Activated T-helper 2 cell treated with anti-CD3 and anti-CD28 coated beads, Interferon-gamma antibody, Interleukin-2, Interleukin-4, amounts not matched to agents 10 μg/mL and 5 μg/mL and 100 μg/mL, durations not matched to agents 14 hours and 24 hours and 36 hours (primary cell): Measurements from ENCODE around the gene GSX2. TPM values are rescaled to one million over a fixed set of nuclear protein-coding genes. Genes with fewer than 3 reads are reported as not detected.
"Not testable (repeated sequence)": the region's sequence is repeated elsewhere in the genome, so short reads cannot be mapped to it uniquely, and the experiment has no call there.

Experiments
- DNase-seq: peaks from one replicate; pipeline ENCODE4 v3.0.0; 2021; ENCODE audit warnings: low spot score
- H3K27ac Mint-ChIP-seq: one replicate; pipeline ENCODE4 v1.8.0; 2021; ENCODE audit warnings: mixed read lengths
- H3K27me3 Mint-ChIP-seq: one replicate; pipeline ENCODE4 v1.8.0; 2021; ENCODE audit warnings: low read depth, mixed read lengths
- H3K36me3 Mint-ChIP-seq: one replicate; pipeline ENCODE4 v1.8.0; 2021; ENCODE audit warnings: low read depth, mixed read lengths
- H3K4me1 Mint-ChIP-seq: one replicate; pipeline ENCODE4 v1.8.0; 2021; ENCODE audit warnings: low read depth, mixed read lengths
- H3K4me3 Mint-ChIP-seq: one replicate; pipeline ENCODE4 v1.8.0; 2021; ENCODE audit warnings: low read depth, mild to moderate bottlenecking, moderate library complexity, mixed read lengths
- H3K9me3 Mint-ChIP-seq: one replicate; pipeline ENCODE4 v1.8.0; 2021; ENCODE audit warnings: mixed read lengths
- intact Hi-C: fragments of 100-400 bp; cut with micrococcal nuclease; formaldehyde crosslinking; loops from one replicate; pipeline ENCODE4 v1.15.1; 2023
- total RNA-seq: library from RNA; stranded (reverse); gene quantifications from 2 replicates; pipeline ENCODE4 v1.2.3, GENCODE V29; 2022

The GSX2 gene
- not detected in 2 replicates for total RNA-seq

DNA sequence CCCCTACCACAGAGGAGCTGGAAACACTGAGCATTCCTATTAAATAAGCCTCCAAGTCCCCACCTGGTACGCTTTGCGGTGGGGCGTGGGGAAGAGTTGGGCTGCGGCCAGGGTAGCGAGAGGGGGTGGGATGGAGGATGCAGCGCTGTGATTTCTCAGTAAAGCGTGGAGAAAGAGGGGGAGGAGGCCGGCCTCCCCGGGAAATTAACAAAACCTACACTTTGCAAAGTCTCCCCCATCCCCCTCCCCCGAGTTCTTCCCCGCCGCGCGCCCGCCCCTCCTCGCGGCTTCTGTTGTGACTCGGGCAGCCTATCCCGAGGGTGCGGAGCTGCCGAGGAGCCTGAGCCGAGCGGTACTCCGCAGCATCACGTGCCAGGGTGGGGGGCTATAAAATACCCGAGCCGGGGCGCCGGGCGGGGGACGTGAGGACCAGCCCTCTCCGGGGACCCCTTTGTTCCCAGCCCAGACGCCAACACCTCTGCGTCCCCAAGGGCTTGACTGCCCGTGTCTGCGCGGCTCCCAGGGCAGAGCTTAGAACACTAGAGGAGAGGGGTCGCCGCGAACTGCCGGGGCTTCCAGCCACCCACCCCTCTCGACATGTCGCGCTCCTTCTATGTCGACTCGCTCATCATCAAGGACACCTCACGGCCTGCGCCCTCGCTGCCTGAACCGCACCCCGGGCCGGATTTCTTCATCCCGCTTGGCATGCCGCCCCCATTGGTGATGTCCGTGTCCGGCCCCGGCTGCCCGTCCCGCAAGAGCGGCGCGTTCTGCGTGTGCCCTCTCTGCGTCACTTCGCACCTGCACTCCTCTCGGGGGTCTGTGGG is at the start of gene GSX2:
TSS of gene GSX2 (plus strand) at position 416 of the 827 bp plus-strand sequence. CDS start at position 598, 182 bp downstream.
- DNase-seq: no peak
- Mint-ChIP-seq H3K27ac (no peak within 1 kb of the TSS), H3K27me3 (peaks cover 90% of the 10 kb centered on the region), H3K36me3 (no peaks in the 10 kb centered on the region), H3K4me1 (peaks cover 26% of the 10 kb centered on the region), H3K9me3 (no peaks in the 10 kb centered on the region), H3K4me3 (no peak within 1 kb of the TSS)
- intact Hi-C loops: loop anchor here (2.0 kb wide), 1 partner anchor 191 kb away; no protein-coding TSS in a partner anchor

DNA sequence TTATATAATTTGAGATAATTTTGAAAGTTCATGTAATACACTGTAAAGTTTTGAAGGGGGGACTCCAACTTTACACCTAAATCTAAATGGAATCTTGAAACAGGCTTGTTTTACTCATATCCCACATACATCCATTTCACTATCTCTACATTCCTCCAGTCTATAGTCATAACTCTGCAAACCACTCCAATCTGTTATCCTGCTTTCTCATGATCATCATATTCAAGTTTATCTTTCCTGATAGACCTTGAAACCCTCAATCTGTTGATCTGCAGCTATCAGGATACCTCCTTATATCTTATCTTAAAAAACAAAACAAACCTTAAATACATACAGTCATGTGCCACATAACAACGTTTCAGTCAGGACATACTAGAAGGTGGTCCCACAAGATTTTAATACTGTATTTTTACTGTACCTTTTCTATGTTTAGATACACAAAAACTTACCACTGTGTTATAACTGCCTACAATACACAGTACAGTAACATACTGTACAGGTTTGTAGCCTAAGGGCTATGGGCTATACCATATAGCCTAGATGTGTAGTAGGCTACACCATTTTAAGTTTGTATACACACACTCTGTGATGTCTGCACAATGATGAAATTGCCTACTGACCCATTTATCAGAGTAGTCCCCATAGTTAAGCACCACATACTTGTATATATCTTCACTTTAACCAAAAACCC is 49.6 kb upstream of the GSX2 start:
- Mint-ChIP-seq H3K4me3 (no peak overlapping the region), H3K9me3 (no peaks in the 10 kb centered on the region), H3K36me3 (peaks cover 34% of the 10 kb centered on the region), H3K27ac (no peak overlapping the region), H3K4me1 (peaks cover 12% of the 10 kb centered on the region), H3K27me3 (no peaks in the 10 kb centered on the region)
- intact Hi-C loops: no loop called here
- DNase-seq: no peak

DNA sequence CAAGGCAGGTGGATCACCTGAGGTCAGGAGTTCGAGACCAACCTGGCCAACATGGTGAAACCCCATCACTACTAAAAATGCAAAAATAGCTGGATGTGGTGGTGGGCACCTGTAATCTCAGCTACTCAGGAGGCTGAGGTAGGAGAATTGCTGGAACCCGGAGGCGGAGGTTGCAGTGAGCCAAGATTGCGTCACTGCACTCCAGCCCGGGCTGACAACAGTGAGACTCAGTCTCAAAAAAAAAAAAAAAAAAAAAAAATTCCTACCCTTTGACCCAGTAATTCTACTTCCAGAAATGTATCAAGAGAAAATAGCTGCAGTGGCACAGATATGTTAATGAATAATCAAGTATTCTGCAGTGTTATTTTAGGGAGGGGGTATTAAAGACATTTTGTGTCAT is 46.6 kb upstream of the GSX2 start:
- intact Hi-C loops: not testable (repeated sequence)
- Mint-ChIP-seq H3K36me3 (peaks cover 27% of the 10 kb centered on the region), H3K4me1 (peaks cover 37% of the 10 kb centered on the region)

DNA sequence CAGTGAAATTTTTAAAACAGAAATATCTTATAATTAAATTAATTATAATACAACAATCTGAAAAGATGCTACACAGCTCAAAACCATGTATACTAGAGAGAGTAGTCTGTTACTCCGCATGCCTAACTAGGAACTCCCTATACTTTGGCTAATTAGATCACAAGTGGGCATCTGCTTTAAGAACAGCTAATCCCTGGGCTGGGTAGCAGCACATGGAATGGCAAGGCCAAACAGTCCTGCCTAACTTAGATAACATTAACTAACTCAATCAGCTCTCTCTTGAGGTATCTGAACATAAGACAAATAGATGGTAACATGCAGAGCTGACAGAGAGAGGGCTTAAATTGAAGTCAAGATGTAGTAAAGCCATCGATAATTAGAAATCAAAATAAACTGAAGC is 45.5 kb upstream of the GSX2 start:
- Mint-ChIP-seq H3K4me1 (peaks cover 38% of the 10 kb centered on the region), H3K27me3 (no peaks in the 10 kb centered on the region), H3K9me3 (no peaks in the 10 kb centered on the region), H3K27ac (no peak overlapping the region), H3K4me3 (no peak overlapping the region), H3K36me3 (peaks cover 25% of the 10 kb centered on the region)
- intact Hi-C loops: no loop called here
- DNase-seq: no peak

More for the DNA sequence above, 46.6 kb upstream of the GSX2 start:
- H3K9me3 Mint-ChIP-seq, H3K4me3 Mint-ChIP-seq, DNase-seq, H3K27me3 Mint-ChIP-seq, H3K27ac Mint-ChIP-seq: not testable (repeated sequence)

DNA sequence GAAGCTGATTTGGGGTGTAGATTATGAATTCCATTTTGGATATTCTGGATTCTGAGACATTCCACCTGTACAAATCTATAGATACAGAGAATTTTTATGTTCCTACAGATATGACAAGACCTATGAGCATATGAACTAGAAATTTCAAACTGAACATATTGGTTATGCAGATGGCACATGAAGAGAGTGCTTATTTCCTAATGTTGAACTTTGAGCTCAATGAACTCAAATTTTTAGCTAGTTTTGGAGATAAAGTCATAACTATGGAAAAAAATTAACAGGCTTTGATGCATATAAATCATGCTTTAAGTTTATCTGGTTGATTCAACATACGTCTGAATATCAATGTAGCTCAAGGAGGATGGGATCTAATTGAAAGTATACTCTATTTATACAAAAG is 44.5 kb upstream of the GSX2 start:
- no peaks in the 10 kb centered on the region for H3K27me3 Mint-ChIP-seq
- H3K36me3 Mint-ChIP-seq: peaks cover 29% of the 10 kb centered on the region
- no peak for DNase-seq
- H3K9me3 Mint-ChIP-seq: no peaks in the 10 kb centered on the region
- intact Hi-C loops: loop anchor here (5.0 kb wide), 1 partner anchor 48 kb away; no protein-coding TSS in a partner anchor
- H3K4me3 Mint-ChIP-seq: no peak overlapping the region
- no peak overlapping the region for H3K27ac Mint-ChIP-seq
- peaks cover 45% of the 10 kb centered on the region for H3K4me1 Mint-ChIP-seq

DNA sequence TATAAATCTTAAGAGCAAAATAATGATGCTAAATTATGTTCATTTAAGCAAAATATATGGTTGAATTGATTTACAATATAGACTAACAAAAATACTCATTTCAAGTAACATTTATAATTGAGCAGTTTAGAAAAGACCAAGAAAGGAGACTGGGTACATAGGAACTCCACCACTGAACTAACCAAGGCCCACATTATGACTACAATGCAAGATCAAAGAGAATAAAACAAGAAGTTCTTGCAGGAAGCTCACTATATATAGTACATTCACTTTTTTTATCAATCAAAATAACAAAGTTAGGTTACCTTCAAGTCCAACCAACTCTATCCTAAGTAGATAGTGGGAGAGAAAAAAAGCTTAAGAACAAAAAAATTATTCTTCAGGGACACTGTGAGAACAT is 43.6 kb upstream of the GSX2 start:
- Mint-ChIP-seq H3K36me3 (peaks cover 32% of the 10 kb centered on the region), H3K4me3 (no peak overlapping the region), H3K4me1 (peaks cover 48% of the 10 kb centered on the region), H3K9me3 (no peaks in the 10 kb centered on the region), H3K27me3 (no peaks in the 10 kb centered on the region), H3K27ac (no peak overlapping the region)
- intact Hi-C loops: loop anchor here (5.0 kb wide), 1 partner anchor 49 kb away; no protein-coding TSS in a partner anchor
- DNase-seq: no peak

DNA sequence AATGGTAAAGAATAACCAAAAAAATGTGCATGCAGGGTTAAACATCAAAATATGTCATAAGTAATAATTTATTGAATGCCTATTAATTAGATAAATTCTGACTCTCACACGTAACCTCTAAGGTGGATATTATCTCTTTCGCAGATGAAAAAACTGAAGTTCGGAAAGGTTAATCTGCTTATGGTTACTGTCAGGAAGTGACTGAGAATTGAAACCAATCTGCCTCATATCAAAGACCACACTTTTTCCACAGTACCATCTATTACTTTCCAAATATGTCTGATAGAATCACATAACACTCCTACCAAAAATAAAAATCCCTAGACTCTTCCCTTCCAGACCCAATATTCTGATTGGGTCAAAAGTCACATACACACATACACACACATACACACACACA is 41.8 kb upstream of the GSX2 start:
- Mint-ChIP-seq H3K9me3 (no peaks in the 10 kb centered on the region), H3K27ac (peak overlapping the region; percentile 6), H3K4me3 (peak overlapping the region; percentile 28), H3K36me3 (peaks cover 45% of the 10 kb centered on the region), H3K27me3 (no peaks in the 10 kb centered on the region), H3K4me1 (peaks cover 61% of the 10 kb centered on the region)
- intact Hi-C loops: loop anchor here (5.0 kb wide), 1 partner anchor 51 kb away; no protein-coding TSS in a partner anchor
- DNase-seq: no peak

DNA sequence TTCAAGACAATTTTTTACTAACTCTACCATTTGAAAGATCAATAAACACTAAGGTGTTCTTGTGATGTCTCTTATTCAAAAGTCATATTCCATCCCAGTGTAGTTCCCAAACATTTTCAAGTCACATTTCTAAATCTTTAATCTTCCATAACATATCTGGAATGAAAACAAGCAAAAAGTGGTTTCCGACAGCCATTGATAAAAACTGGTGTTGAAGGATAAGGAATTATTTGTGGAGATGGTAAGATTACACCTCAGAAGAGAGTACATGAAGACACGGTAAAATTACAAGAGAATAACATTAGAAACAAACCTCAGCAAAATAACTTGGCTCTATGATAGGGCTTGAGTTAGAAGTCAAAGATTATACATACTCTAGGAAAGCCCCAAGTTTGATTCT is 39.8 kb upstream of the GSX2 start:
- no peak for DNase-seq
- Mint-ChIP-seq H3K27me3 (no peaks in the 10 kb centered on the region), H3K9me3 (no peaks in the 10 kb centered on the region), H3K4me1 (peaks cover 66% of the 10 kb centered on the region), H3K27ac (no peak overlapping the region), H3K36me3 (peaks cover 37% of the 10 kb centered on the region), H3K4me3 (no peak overlapping the region)
- intact Hi-C loops: loop anchor here (5.0 kb wide), 5 partner anchors 68 to 1887 kb away; partner anchors contain the start of genes CEP135 and SCFD2

DNA sequence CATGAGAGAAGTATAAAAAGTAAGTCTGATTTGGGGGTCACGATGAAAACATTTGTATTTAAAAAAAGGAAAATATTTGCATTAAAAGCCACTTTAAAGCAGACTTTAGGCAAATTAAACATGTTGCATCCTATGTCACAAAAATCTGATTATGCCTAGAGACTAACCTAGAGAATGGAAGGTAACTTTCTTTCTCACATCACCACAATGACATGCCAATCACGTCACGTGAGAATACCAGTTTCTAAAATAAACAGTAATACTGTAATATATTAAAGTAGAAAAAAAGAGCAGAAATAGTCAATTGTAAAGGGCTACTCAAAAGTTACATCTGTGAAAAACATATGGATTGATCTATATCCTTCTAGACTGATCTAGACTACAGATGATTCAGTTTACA is 38.9 kb upstream of the GSX2 start:
- intact Hi-C loops: loop anchor here (5.0 kb wide), 5 partner anchors 69 to 1886 kb away; partner anchors contain the start of genes CEP135 and SCFD2
- no peaks in the 10 kb centered on the region for H3K9me3 Mint-ChIP-seq
- no peak overlapping the region for H3K4me3 Mint-ChIP-seq
- DNase-seq: no peak
- H3K27me3 Mint-ChIP-seq: no peaks in the 10 kb centered on the region
- H3K36me3 Mint-ChIP-seq: peaks cover 31% of the 10 kb centered on the region
- no peak overlapping the region for H3K27ac Mint-ChIP-seq
- peaks cover 66% of the 10 kb centered on the region for H3K4me1 Mint-ChIP-seq

DNA sequence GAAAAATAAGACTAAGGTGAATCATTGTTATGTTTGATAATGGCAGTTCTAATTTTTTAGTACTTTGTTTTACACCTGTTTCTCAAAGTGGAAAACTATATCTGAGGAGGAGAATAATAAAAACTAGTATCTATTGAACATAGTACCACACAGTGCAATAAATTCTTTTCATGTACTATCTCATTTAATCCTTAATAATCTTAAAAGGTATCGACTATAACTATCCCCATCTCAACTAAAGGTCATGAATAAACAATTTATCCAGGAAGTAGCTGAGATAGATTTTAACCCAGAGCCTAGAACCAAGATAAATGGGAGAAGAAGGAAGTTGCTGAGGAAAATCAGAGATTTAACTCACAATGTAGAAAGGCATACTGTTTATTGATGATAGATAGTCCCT is 38.1 kb upstream of the GSX2 start:
- Mint-ChIP-seq H3K4me3 (peak overlapping the region; percentile 63), H3K4me1 (peaks cover 62% of the 10 kb centered on the region), H3K27me3 (no peaks in the 10 kb centered on the region), H3K9me3 (no peaks in the 10 kb centered on the region), H3K27ac (no peak overlapping the region), H3K36me3 (peaks cover 28% of the 10 kb centered on the region)
- DNase-seq: no peak
- intact Hi-C loops: loop anchor here (5.0 kb wide), 5 partner anchors 70 to 1885 kb away; partner anchors contain the start of genes CEP135 and SCFD2

DNA sequence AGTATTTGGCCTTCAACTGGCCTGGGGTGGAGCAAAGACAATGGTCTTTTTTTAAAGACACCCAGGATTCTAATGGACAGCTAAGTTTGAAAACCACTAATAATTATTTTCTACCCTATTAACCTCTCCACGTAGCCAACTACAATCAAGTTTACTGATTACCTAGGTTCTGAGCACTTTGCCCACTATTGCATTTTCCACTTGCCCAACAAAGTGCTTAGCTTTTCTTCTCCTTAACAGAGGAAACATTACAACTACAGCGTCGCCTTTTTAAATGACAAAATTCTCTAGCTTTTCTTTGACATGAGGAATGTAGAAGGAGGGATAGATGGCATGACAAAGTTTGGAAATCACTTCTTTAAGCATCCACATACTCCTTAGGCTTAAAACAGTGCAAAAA is 37.6 kb upstream of the GSX2 start:
- peaks cover 57% of the 10 kb centered on the region for H3K4me1 Mint-ChIP-seq
- H3K4me3 Mint-ChIP-seq: peak overlapping the region; percentile 92
- intact Hi-C loops: loop anchor here (5.0 kb wide), 5 partner anchors 70 to 1885 kb away; partner anchors contain the start of genes CEP135 and SCFD2
- no peak for DNase-seq
- peaks cover under 1% of the 10 kb centered on the region for H3K27me3 Mint-ChIP-seq
- H3K9me3 Mint-ChIP-seq: no peaks in the 10 kb centered on the region
- no peak overlapping the region for H3K27ac Mint-ChIP-seq
- peaks cover 23% of the 10 kb centered on the region for H3K36me3 Mint-ChIP-seq

DNA sequence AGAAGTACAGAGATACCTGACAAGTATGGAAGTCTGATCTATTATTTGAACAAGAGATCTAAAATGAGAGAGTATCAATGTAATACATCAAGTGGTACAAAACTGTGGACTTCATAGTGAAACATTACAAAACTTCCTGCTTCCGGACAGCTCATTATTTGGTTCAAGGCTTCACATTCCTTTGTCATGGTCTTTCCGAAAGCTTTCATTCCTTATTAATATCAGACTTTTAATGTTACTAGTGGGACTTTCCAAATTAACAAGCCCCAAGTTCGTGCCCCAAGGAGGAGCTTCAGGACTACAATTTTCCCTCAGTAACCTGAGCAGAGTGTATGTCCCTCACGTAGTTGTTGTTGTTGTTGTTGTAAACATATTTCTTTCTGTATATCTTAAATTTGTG is 36.7 kb upstream of the GSX2 start:
- H3K27me3 Mint-ChIP-seq: peaks cover 3% of the 10 kb centered on the region

More for the DNA sequence above, 36.7 kb upstream of the GSX2 start:
- Mint-ChIP-seq H3K9me3 (no peaks in the 10 kb centered on the region), H3K27ac (peak overlapping the region; percentile 87), H3K4me3 (peak overlapping the region; percentile 92), H3K36me3 (peaks cover 21% of the 10 kb centered on the region), H3K4me1 (peaks cover 50% of the 10 kb centered on the region)
- DNase-seq: no peak
- intact Hi-C loops: loop anchor here (5.0 kb wide), 5 partner anchors 71 to 1884 kb away; partner anchors contain the start of genes CEP135 and SCFD2
